SW 1271 (cell line): ENCODE results near the gene ZNF266.
A peak's percentile ranks its signal among the peaks of the same experiment; 100 is the strongest.

ENCODE experiments used
- DNase-seq, 2 experiments: peaks; one replicate each; lab custom pipeline; 2025; lab: John Stamatoyannopoulos, UW

The ZNF266 gene

GRCh38 chr19:9435279-9436268 is at the start of gene ZNF266:
ZNF266 (minus strand) TSS chr19:9435573; CDS start chr19:9420089, 15,484 bp downstream.
- peak; percentile 74 to 88 for DNase-seq

DNA sequence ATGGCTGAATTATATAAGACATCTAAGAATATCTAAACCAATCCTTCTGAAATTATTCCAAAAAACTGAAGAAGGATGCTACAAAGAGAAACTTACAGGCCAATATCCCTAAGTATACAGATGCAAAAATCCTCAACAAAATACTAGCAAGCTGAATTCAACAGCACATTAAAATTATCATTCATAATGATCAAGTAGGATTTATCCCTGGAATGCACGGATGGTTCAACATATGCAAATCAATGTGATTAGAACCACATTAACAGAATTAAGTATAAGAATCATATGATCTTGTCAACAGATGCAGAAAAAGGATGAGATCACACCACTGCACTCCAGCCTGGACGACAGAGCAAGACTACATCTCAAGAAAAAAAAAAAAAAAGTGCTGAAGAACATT is 49.8 kb upstream of the ZNF266 start:
- DNase-seq: no peak

- no peak for DNase-seq
Observed at GRCh38 chr19:9474975-9475374, 39.6 kb upstream of the ZNF266 start.

DNA sequence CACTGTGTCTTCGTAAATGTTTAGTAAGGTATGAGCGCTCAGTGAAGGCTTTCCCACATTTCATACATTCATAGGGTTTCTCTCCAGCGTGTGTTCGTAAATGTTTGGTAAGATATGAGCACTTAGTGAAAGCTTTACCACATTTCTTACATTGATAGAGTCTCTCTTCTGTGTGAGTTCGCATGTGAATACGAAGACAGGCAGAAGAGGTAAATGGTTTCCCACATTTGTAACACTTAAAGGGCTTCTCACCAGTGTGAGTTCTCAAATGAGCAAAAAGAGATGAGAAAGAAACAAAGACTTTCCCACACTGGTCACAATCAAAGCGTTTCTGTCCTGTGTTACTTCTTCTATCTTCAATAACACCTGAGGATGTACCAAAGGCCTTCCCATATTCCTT is 31.8 kb upstream of the ZNF266 start:
- no peak for DNase-seq

GRCh38 chr19:9461938-9462337 is 26.6 kb upstream of the ZNF266 start:
- no peak for DNase-seq

GRCh38 chr19:9456018-9456689 is 20.8 kb upstream of the ZNF266 start:
- no peak for DNase-seq

DNA sequence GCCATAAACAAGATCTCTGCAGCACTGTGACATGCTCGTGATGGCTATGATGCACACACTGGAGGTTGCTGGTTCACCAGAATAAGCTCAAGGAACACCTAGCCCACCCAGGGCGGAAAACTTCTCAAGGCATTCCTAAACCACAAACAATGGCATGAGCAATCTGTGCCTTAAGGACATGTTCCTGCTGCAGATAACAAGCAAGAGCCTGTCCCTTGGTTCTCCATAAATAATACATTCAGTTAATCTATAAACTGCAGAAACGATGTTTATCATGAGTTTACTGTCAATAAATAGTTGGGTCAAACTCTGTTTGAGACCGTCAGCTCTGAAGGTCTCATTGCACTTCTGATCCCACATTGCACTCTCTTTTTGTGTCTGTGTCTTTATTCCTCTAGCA is 18.6 kb upstream of the ZNF266 start:
- DNase-seq: no peak

GRCh38 chr19:9445037-9445436 is 9.7 kb upstream of the ZNF266 start:
- DNase-seq: no peak

GRCh38 chr19:9436358-9436757 is 985 bp upstream of the ZNF266 start:
- no peak for DNase-seq

- DNase-seq: peak in 1 of 2 experiments; percentile 37
Observed at GRCh38 chr19:9431475-9431874, 3.9 kb downstream of the ZNF266 start.

- DNase-seq: no peak
Observed at GRCh38 chr19:9430444-9430843, 4.9 kb downstream of the ZNF266 start.

DNA sequence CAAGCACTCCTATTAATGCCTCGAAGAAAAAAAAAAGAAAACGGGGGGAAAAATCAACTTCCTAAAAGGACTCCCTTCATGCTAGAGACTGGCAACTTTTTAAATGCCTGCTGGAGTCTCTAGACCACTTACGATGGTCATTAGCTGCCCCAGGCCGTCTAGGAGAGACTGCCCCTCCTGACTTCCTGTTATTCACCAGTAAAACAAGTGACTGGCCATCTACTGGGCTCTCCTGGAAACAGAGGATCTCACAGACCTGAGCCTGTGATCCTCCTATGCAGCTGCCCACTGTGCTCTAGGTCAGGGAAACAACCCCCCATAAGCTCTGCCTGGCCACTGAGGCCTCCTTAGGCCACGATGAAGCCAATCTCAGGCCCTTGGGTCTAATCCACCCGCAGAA is 7.4 kb downstream of the ZNF266 start:
- DNase-seq: no peak

DNA sequence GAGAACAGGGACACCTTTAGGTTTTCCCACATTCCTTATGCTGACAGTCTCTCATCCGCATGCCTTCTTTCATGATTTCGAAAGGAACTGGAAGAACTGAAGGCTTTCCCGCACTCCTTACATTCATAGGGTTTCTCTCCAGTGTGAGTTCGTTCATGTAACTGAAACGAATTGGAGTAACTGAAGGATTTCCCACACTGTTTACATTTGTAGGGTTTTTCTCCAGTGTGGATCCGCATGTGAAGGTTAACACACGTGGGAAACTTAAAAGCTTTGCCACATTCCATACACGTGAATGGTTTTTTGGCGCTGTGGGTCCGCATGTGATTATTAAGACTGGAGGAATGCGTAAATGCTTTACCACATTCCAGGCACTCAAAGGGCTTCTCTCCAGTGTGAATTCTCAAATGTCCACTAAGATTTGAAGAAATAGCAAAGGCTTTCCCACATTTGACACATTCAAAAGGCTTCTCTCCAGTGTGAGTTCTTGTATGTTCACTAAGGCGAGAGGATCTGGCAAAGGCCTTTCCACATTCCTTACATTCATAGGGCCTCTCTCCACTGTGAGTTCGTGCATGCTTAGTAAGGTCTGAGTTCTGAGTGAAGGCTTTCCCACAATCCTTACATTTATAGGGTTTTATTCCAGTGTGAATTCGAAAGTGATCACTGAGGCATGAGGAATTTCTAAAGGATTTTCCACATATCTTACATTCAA is 22.0 kb downstream of the ZNF266 start:
- no peak for DNase-seq

DNA sequence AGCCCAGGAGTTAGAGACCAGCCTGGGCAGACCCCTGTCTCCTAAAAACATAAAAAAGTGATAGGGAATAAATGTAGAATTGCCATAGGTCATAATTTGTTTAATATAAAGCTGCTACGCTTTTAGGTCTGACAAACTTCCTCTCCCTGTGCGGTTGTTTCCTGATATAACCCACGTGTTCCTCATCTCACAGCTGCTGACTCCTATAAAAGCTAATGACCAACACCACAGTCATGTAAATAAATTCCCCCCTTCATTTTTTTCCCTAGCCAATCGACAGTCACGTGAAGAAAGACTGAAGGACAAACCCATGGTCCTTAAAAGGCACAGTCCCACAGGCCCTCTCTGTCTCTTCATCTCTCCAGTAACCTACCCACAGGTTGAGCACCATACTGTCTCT is 27.5 kb downstream of the ZNF266 start:
- no peak for DNase-seq

DNA sequence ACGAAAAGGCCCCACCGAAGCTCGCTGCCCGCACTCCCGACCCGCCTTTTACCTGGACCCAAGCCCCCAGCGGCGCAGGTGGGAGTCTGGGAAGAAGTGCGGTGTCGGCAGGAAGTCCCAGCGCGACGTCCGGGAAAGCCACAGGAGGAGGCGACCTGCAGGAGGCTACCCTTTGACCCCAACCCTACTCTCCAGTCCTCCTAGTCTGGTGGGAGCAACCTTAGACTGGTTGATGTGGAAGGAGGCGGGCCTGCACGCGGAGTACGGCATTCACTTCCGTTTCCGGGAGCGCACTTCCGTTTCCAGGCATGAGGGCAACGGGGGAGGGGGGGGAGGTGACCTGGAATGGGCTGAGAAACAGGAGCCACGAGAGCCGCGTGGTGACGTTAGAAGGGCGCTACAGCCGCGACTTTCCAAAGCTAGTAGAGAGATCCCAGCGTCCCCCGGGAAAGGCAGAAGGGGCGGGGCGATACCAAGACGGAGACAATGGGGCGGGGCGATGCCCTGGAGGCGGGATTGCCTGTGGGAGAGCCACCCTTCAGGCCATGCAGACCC is 28.5 kb downstream of the ZNF266 start:
- no peak for DNase-seq

GRCh38 chr19:9381361-9381785 is 54.0 kb downstream of the ZNF266 start:
- DNase-seq: no peak

DNA sequence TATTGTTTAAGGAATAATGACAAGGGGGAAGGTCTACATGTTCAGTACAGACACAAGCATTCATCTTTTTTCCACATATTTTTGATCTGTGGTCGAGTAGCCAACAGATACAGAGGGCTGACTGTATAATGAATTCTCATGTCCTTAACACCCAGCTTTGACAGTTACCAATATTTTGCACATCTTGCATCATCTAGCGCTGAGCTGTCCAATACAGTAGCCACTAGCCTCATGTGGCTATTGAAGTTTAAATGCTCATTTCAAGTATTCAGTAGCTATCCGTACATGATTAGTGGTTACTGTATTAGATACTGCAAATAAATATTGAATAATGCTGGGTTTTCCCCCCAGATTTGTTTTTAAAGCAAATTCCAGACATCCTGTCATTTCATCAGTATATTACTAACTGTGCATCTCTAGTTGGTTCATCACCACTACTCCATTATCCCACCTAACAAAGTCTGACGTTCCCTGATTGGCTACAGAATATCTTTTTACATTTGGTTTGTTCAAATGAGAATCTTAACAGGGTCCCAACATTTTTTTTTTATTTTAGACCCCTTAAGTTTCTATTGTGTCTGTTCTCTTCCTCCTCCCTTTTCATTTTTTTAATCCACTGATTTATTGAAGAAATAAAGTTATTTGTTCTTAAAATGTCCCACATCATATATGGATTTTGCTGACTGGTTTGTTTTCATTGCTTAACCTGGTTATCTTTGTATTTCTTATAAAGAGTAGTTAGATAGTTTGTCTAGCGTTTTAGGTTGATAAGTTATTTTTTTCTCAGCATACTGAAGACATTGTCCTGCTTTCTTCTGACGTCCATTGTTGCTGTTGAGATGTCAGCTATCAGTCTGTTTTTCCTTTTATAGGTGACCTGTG is 64.4 kb downstream of the ZNF266 start:
- DNase-seq: no peak

DNA sequence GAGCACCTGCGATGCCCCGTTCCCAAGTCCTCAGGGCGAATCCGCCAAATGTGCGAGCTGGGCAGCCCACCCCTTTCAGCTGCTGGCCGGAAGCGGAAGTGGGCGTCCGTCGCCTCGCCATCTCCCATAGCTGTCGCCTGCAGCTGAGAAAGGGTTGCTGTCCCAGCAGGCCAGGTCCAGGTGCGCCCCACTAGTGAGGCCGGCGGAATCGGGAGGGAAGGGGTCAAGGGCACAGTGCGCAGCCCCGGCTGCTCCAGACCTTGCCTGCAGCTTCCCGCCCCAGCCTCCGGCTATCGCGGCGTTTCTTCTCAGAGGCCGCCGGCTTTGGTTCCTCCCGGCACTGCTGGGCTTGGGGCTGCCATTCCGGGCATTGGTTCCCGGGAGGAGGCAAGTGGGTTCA is 72.5 kb downstream of the ZNF266 start, which contains the start of gene ZNF177:
ZNF177 (plus strand) TSS at position 109 of the 400 bp plus-strand sequence. CDS start 15,299 bp downstream, outside the sequence.
- DNase-seq: no peak
